Activated CD4-positive, alpha-beta T cell treated with anti-CD3 and anti-CD28 coated beads for 4 hours (primary cell): ENCODE results near the gene SBF2.

Experiments used
- DNase-seq, 2 donors: peaks; one replicate each; pipeline ENCODE4 v3.0.0-alpha.2; 2020

SBF2 gene

GRCh38 chr11:9789910-9790309 lies 504.1 kb downstream of the SBF2 start:
- DNase-seq, result no peak

- DNase-seq, result no peak
Observed at GRCh38 chr11:9787981-9788521, 506.0 kb downstream of the SBF2 start.

GRCh38 chr11:9787260-9787659 lies 506.8 kb downstream of the SBF2 start:
- no peak for DNase-seq

- DNase-seq, result no peak
Observed at GRCh38 chr11:9784602-9785315, 509.3 kb downstream of the SBF2 start.

DNA sequence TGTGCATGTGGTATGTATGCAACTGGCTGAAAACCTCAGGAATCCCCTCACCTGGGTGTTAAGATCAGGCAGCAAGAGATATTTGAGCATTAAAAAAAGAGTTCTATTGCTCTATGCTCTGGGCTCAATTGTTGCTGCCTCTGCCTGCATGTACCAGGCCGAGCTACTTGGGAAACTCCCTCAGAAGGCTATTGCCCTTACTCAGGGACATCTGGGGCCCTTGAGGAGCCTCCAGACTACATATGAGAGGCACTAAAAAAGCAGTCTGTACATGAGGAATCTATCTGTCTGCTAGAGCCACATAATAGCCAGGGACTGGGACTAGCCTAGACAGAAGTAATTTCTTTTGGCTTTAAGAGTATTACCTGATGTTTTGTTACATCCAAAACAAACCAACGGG lies 510.0 kb downstream of the SBF2 start:
- DNase-seq, result no peak

- no peak for DNase-seq
Observed at GRCh38 chr11:9780929-9781328, 513.1 kb downstream of the SBF2 start.

DNA sequence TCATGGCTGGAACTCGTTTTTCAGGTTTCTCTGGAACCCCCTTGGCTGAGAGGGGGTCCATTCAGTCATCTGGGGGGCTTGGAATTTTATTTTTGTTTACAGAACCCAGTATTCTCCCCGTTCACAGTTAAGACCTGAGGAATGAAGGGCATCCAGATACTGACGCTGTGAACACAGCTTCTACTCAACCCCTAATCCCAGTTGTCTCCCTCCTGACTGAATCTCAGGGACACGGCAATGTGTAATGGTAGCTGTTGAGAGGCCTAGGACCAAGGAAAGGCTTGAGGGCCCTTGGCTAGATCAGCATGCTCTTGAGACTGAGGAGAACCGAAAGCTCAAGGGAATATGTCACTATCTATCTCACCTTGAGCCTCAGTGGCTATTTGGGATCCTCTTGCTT lies 516.5 kb downstream of the SBF2 start:
- DNase-seq, result no peak

DNA sequence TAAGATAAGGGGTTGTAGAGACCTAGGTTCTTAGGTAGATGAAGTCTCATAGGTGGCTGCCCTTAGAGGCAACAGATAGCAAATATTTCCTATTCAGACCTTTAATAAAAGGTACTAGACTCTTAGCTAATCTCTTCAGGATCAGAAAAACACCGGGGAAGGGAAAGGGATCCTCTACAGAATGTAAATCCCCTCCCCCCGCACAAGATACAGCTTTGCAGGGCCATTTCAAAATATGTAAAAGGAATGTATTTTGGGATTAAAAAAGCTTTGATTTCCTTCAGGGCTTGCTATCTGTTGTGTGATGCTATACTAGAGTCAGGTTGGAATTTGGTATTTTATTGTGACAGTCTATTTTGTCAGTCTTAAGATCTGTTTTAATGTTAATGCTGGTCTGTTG lies 517.0 kb downstream of the SBF2 start:
- no peak for DNase-seq

- DNase-seq, result no peak
Observed at GRCh38 chr11:9776203-9776602, 517.8 kb downstream of the SBF2 start.

DNA sequence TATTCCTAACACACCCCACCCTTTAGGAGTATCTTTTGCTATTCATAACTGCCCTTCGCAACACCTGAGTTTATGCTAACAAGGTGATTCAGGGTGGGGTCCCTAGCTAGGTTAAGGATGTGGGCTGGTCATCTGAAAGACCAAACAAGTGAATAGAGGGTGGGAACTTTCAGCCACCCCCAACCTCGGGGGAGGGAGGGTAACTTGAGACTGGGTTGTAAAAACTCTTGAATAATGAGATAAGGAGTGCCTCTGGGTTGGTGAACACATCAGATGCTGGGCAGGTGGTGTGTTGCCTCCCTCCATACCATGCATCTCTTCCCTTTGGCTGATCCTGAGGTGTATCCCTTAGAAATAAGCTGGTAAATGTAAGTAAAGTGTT lies 518.6 kb downstream of the SBF2 start:
- no peak for DNase-seq

DNA sequence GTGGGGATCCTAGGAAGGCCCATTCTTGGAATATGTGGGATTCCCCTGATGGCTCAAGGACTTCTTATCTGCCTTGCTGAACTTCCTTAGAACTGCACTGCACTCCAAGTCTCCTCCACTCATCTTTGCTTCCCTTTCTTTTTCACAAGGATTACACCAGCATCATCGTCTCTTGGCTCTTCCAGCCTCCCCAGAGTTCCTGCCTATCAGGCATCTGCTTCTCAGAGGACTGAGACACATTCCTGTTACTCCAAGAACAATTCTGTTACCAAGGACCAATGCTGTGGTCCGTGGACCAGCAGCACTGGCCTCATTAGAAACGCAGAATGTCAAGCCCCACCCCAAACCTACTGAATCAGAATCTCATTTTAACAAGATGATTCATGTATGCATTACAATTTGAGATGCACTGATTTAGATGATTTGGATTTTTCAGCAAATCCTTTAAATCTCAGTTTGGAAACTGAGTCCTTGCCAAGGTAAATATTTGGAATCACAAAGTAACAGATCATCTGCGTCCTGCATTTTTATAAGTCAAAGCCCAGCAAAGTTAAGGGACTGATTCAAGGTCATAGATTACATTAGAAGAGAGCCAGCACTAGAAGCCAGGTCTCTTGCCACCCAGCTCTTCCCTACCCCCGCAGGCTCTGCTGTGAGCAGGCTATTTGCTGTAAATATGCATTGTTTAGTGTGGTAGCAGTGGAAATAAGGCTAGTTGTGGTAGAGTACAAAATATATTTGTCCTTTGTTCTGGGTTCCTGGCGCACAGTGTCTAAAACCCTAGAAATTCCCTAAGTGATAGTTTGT lies 519.2 kb downstream of the SBF2 start:
- DNase-seq, result no peak

- no peak for DNase-seq
Observed at GRCh38 chr11:9774109-9774508, 519.9 kb downstream of the SBF2 start.

DNA sequence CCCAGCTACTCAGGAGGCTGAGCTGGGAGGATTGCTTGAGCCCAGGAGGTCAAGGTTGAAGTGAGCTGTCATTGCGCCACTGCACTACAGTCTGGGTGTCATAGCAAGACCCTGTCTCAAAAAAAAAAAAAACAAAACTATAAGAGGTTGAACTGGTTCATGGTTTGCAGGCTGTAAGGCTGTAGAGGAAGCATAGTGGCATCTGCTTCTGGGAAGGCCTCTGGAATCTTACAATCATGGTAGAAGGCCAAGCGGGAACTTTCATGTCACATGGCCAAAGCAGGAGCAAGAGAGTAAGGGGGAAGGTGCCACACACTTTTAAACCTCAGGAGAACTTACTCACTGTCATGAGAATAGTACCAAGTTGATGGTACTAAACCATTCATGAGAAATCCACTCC lies 520.5 kb downstream of the SBF2 start:
- no peak for DNase-seq

- no peak for DNase-seq
Observed at GRCh38 chr11:9772218-9772617, 521.8 kb downstream of the SBF2 start.

DNA sequence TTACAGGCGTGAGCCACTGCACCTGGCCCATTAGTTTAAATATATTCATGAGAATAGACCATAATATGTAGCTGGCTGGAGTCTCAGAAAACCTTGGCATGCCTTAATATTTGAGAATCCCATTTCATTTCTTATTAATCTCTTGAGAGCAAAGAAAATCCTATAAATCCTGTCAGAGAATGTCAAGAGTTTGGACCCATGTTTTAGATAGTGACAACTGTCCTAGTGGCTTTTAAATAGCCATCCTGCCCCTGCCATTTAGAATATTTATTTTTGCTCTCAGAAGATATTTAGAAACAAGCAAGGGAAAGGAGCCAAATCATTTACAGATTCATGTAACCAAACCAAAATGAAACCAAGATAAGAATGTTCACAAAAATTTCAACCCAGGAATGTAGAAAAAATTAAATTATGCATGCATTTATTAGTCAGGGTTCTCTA lies 522.9 kb downstream of the SBF2 start:
- DNase-seq, result no peak

DNA sequence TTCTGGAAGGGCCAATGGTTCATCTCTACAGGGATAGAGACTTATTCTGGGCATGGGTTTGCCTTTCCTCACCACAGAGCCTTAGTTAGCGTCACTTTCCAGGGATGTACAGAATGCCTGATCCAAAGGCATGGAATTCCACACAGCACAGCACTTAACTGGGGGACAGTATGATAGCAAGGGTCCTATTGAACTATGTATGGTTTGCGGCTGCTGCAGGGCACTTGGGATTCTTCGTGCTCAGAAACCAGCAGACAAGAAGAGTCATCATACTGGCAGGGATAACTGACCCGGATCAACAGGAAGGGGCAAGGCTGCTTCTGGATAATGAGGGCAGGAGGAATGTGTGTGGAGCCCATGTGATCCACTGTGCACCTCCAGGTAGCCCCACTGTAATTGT lies 524.4 kb downstream of the SBF2 start:
- no peak for DNase-seq

DNA sequence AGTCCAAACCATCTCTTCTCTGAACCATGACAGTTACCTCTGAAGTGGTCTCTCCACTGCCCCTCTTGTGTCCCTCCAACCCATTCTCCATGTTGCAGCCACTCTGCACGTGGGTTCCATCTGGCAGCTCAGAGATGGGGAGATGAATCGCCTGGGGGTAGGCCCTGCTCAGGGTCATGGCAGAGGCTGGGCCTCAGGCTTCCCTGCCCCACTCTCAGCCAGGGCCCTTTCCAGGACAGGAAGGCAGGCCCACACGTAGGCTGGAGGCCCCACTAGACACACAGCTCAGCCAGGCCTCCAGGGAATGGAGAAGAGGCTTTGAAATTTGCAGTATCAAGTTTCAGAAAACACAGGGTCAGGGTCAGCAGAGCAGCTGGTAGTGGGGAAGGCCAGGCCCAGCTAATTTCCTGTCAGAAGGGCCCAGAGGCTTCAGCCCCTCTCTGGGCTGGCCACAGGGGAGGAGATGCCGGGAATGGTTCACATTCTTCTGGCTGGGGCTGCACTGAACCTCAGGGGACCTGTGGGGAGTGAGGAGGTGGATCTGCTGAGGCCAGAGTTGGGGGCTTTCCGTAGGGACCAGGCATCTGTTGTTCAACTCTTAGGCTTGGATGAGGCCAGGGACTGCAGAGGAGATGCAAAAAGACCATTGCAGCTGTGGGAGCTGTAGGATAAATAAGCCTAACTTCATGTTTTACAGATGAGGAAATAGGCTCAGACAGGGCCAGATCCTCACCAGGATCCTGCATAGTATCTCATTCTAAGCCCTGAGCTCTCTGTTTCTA lies 528.5 kb downstream of the SBF2 start:
- DNase-seq, result no peak

DNA sequence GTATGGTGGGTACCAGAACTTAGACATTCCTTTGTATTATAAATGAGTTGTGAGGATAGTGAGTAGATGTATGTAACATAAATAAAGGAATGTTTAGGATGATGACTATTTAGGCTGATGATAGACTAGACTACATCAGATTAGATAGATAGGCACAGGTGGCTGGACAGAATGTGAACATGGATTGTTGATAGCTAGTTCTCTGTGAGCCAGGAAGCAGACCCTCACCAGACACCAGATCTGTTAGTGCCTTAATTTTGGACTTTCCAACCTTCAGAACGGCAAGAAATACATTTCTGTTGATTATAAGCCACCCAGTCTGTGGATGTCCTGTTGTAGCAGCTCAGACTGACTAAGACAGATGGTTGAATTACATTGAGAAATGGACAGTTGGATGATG lies 530.7 kb downstream of the SBF2 start:
- DNase-seq, result no peak

- no peak for DNase-seq
Observed at GRCh38 chr11:9762531-9762930, 531.5 kb downstream of the SBF2 start.

DNA sequence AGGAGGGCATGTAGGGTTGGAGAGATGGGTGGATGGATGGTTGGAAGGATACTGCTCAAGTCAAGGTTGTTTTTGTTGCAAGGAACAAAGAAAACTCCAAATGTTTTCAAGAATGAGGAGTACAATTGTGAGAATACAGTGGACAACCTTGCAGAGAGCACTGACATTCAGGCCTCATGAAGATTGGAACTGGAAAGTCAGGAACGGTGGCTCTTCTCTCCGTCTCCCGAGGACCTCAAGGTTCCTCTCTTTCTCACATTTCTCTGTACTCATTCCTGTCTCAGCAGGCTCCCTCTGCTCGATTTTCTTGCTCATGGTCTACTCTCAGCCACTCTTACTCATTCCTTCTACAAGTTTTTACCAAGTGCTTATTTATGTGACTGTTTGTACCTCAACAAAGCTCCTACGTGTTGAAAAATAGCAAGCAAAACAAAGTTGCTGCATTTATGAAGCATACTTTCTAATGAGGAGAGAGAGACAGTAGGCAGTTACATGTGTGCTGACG lies 532.5 kb downstream of the SBF2 start:
- DNase-seq, result no peak

DNA sequence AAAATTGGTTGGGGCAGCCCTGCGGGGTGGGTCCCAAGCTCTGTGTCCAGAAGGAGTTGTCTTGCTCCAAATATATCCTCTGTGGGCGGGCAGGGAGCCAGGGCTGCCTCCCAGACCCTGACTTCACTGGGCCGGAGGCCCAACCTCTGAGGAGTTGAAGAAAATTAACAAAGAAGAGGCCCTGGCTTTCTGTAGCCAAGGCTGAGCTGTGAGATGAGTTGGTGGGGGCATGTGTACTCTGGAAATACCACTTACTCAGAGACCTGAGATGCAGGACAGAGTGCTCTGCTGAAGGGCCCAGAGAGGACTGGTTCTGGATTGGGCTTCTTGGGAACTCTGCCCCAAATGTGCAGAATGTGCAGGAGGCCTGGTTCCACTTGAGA lies 533.8 kb downstream of the SBF2 start:
- DNase-seq, result no peak

DNA sequence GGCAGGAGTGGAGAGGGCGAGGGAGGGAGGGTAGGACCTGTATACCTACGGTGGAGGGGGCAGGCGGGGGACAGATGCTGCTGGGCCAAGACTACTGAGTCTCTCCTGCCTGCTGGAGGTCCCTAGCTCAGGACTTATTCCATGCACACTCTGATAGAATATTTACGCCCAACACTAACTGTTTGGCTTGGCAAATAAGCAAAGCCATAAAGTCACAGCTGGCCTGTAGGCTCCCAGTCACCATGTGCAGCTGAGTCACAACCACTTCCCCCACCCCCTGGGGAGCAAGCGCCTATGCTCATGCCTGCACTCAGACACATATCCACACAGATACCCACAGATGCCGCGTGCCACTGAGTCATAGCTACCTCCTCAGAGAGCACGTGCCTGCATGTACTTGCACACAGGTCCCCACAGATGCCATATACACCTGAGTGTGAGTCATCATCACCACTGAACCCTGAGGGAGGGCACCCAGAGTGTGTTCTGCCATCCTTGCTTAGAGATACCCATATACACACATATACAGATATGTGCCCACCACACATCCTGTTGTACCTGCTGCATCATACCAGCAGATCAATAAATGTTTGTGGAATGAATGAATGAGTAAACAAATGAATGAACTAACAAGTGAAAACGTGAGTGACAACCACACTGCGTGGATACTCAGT lies 534.4 kb downstream of the SBF2 start:
- DNase-seq, result peak; percentile 91 to 96
